Measurements from ENCODE around the gene PNLIPRP3. TPM values are rescaled to one million over a fixed set of nuclear protein-coding genes. Genes with fewer than 3 reads are reported as not detected.

PNLIPRP3 gene
- total RNA-seq, 2 experiments from 2014 or later = not detected

Other genes starting within 250 kb of the PNLIPRP3 start
- not detected for gene GFRA1, start 154.6 kb upstream of the PNLIPRP3 start, total RNA-seq
- gene CCDC172, start 103.4 kb upstream of the PNLIPRP3 start, total RNA-seq = not detected
- not detected for gene PNLIP, start 118.1 kb downstream of the PNLIPRP3 start, total RNA-seq
- not detected for gene PNLIPRP1, start 163.1 kb downstream of the PNLIPRP3 start, total RNA-seq
- not detected for gene PNLIPRP2, start 193.1 kb downstream of the PNLIPRP3 start, total RNA-seq

Data from activated CD4-positive, alpha-beta memory T cell treated with anti-CD3 and anti-CD28 coated beads for 36 hours (primary cell).